Measurements from ENCODE around the gene STEEP1.

Gene STEEP1

DNA sequence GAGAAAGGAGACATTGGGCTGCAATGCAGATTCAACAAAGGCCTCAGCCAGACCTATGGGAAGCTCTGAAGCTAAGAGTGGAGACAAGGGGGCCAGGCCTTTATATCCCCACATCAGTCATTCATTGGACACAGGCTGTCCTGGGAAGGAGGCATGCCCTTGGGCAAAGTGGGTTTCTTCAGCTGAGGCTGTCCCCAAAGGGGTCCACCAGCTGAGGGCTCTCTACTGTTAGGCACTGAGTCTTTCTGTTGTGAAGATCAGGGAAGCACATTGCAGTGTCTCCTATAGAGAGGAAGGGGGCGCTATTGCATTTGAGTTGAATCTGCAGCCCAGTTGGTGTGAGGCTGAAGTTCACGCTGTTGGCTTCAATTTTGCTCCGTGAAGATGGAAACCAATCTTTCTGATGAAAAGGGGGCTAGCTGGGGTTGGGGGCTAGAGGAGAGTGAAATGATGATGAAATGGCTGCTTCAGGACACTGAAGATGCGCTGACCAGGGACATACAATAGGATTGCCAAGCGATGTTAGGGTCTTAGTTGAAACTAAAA is 49.0 kb downstream of the STEEP1 start:
- H3K27me3 ChIP-seq (ENCODE audit: insufficient read depth, poor library complexity, severe bottlenecking), result no peaks in the 10 kb centered on the region
- TF ChIP-seq, protein P1, sequence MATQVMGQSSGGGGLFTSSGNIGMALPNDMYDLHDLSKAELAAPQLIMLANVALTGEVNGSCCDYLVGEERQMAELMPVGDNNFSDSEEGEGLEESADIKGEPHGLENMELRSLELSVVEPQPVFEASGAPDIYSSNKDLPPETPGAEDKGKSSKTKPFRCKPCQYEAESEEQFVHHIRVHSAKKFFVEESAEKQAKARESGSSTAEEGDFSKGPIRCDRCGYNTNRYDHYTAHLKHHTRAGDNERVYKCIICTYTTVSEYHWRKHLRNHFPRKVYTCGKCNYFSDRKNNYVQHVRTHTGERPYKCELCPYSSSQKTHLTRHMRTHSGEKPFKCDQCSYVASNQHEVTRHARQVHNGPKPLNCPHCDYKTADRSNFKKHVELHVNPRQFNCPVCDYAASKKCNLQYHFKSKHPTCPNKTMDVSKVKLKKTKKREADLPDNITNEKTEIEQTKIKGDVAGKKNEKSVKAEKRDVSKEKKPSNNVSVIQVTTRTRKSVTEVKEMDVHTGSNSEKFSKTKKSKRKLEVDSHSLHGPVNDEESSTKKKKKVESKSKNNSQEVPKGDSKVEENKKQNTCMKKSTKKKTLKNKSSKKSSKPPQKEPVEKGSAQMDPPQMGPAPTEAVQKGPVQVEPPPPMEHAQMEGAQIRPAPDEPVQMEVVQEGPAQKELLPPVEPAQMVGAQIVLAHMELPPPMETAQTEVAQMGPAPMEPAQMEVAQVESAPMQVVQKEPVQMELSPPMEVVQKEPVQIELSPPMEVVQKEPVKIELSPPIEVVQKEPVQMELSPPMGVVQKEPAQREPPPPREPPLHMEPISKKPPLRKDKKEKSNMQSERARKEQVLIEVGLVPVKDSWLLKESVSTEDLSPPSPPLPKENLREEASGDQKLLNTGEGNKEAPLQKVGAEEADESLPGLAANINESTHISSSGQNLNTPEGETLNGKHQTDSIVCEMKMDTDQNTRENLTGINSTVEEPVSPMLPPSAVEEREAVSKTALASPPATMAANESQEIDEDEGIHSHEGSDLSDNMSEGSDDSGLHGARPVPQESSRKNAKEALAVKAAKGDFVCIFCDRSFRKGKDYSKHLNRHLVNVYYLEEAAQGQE (IDR thresholded peaks at IDR 0.05; ENCODE audit: insufficient replicate concordance, low read depth), result no peak
- TF ChIP-seq POLR2AphosphoS5 (IDR thresholded peaks at IDR 0.05; ENCODE audit: low read depth) (no peak), GABPA (IDR thresholded peaks at IDR 0.05; ENCODE audit: low read depth) (no peak)
- TF ChIP-seq, protein P2, sequence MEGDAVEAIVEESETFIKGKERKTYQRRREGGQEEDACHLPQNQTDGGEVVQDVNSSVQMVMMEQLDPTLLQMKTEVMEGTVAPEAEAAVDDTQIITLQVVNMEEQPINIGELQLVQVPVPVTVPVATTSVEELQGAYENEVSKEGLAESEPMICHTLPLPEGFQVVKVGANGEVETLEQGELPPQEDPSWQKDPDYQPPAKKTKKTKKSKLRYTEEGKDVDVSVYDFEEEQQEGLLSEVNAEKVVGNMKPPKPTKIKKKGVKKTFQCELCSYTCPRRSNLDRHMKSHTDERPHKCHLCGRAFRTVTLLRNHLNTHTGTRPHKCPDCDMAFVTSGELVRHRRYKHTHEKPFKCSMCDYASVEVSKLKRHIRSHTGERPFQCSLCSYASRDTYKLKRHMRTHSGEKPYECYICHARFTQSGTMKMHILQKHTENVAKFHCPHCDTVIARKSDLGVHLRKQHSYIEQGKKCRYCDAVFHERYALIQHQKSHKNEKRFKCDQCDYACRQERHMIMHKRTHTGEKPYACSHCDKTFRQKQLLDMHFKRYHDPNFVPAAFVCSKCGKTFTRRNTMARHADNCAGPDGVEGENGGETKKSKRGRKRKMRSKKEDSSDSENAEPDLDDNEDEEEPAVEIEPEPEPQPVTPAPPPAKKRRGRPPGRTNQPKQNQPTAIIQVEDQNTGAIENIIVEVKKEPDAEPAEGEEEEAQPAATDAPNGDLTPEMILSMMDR (IDR thresholded peaks at IDR 0.05; ENCODE audit: insufficient read depth, low read length), result peak; percentile 71
- no peak overlapping the region for H3K27ac ChIP-seq (replicated peaks)
- H3K4me3 ChIP-seq (replicated peaks; ENCODE audit: insufficient read depth, low read length), result no peak overlapping the region
- peak; percentile 43 to 70 for DNase-seq (ENCODE audit: low read depth in 1 of 2, low spot score in 1 of 2)

DNA sequence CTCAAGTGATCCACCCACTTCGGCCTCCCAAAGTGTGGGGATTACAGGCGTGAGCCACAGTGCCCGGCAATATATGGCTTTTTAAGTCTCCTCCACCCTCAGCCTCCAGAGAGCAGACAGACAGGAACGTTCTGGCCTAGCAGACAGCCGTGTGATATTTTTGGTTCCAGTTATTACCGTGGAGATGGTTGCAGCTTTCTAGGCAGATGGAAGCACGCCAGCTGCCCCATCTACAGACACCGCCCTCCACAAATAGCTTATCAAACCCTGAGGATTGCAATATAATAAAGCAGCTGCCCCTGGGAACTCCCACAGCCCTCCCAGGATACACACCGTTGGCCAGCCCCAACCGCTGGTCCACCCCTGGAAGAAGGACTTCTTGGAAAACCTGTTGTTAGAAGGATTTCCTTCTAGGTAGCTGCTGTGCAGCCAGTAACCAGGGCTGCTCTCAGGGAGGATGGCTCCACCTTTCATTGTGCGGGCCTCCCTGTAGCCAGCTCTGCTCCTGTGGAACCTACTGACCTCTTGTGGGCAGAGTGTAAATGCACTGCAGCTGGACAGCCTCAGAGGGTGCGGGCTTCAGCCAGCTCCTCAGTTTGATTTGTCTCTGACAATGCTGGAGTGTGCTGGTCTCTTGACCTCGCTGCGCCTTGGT is 52.9 kb downstream of the STEEP1 start:
- H3K27ac ChIP-seq (replicated peaks), result no peak overlapping the region
- peak; percentile 13 to 69 for DNase-seq (ENCODE audit: low read depth in 1 of 2, low spot score in 1 of 2)
- no peaks in the 10 kb centered on the region for H3K27me3 ChIP-seq (ENCODE audit: insufficient read depth, poor library complexity, severe bottlenecking)
- no peak overlapping the region for H3K4me3 ChIP-seq (replicated peaks; ENCODE audit: insufficient read depth, low read length)
- TF ChIP-seq, protein P1 (IDR thresholded peaks at IDR 0.05; ENCODE audit: insufficient replicate concordance, low read depth), result no peak
- no peak for TF ChIP-seq SPI1 (IDR thresholded peaks at IDR 0.05; ENCODE audit: borderline replicate concordance, low read depth)
- TF ChIP-seq, protein P2 (IDR thresholded peaks at IDR 0.05; ENCODE audit: insufficient read depth, low read length), result peak; percentile 65
- TF ChIP-seq POLR2AphosphoS5 (IDR thresholded peaks at IDR 0.05; ENCODE audit: low read depth), result no peak
- TF ChIP-seq GABPA (IDR thresholded peaks at IDR 0.05; ENCODE audit: low read depth), result no peak

DNA sequence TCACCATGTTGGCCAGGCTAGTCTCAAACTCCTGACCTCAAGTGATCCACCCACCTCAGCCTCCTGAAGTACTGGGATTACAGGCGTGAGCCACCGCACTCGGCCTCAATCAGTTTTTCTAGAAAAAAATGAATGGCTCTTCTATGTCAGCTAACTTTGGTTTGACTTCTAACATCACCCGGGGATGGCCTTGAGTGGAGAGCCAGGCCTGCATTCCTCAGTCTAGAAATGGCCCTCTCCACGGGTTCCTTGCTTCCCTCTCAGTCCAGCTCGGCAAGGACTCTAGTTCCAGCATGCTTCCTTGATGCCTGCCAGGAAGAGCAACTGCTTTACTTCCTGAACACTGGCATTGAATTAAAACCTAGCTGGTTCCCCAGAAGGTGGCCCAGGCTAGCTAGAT is 58.0 kb downstream of the STEEP1 start:
- no peaks in the 10 kb centered on the region for H3K27me3 ChIP-seq (ENCODE audit: insufficient read depth, poor library complexity, severe bottlenecking)

More for the DNA sequence above, 58.0 kb downstream of the STEEP1 start:
- Histone ChIP-seq H3K27ac (replicated peaks) (no peak overlapping the region), H3K4me3 (replicated peaks; ENCODE audit: insufficient read depth, low read length) (no peak overlapping the region)
- no peak for DNase-seq (ENCODE audit: low read depth in 1 of 2, low spot score in 1 of 2)
- TF ChIP-seq SPI1 (IDR thresholded peaks at IDR 0.05; ENCODE audit: borderline replicate concordance, low read depth) (no peak), GABPA (IDR thresholded peaks at IDR 0.05; ENCODE audit: low read depth) (no peak), POLR2AphosphoS5 (IDR thresholded peaks at IDR 0.05; ENCODE audit: low read depth) (no peak)
- TF ChIP-seq, protein P1 (IDR thresholded peaks at IDR 0.05; ENCODE audit: insufficient replicate concordance, low read depth), result no peak
- TF ChIP-seq, protein P2 (IDR thresholded peaks at IDR 0.05; ENCODE audit: insufficient read depth, low read length), result no peak

Data from HL-60 (cell line).